PC-3 (cell line): Measurements from ENCODE around the gene KEL. TPM values are rescaled to one million over a fixed set of nuclear protein-coding genes. Genes with fewer than 3 reads are reported as not detected.

Experiments
- ATAC-seq: fragments of 200-7000 bp; cut with Tn5 transposase; 2 replicates; pipeline ENCODE4 v1.9.1; 2020; ENCODE audit warnings: mild to moderate bottlenecking, moderate library complexity
- Bru-seq: library from RNA; stranded (reverse); fragments of 400-500 nt; gene quantifications from one replicate; lab custom pipeline; 2021; lab: Mats Ljungman, UMichigan
- BruChase-seq, 2 experiments: library from RNA; stranded (reverse); fragments of 400-500 nt; gene quantifications; one replicate each; lab custom pipeline; 2021; lab: Mats Ljungman, UMichigan
- BruUV-seq: library from RNA; stranded (reverse); fragments of 400-500 nt; replicated peaks from 2 replicates; lab custom pipeline; 2021; lab: Mats Ljungman, UMichigan
- CTCF ChIA-PET: fragments of 300-600 bp; sonication (Branson Sonifier 250); formaldehyde crosslinking; loops from one replicate; lab custom pipeline; 2022; ENCODE audit warnings: antibody characterized with exemption; lab: Charles Lee
- POLR2A ChIA-PET: fragments of 300-600 bp; sonication (Branson Sonifier 250); formaldehyde crosslinking; loops from one replicate; lab custom pipeline; 2022; ENCODE audit warnings: antibody characterized with exemption; ENCODE audit not compliant: unreplicated experiment; lab: Charles Lee
- DNase-seq: peaks from one replicate; pipeline ENCODE4 v3.0.0-alpha.2; 2015
- H2AFZ ChIP-seq: fragments of 300-600 bp; sonication (generic); 2 replicates; pipeline ENCODE4 v1.6.0; 2016; ENCODE audit warnings: antibody characterized with exemption, low read length
- H3F3A ChIP-seq: fragments of 300-600 bp; sonication (generic); one replicate; pipeline ENCODE4 v1.6.0; 2017; ENCODE audit warnings: antibody characterized with exemption, low read length, control low read depth, mild to moderate bottlenecking; ENCODE audit not compliant: unreplicated experiment
- H3K27ac ChIP-seq: fragments of 300-600 bp; sonication (generic); 2 replicates; pipeline ENCODE4 v1.5.1; 2016; ENCODE audit warnings: mild to moderate bottlenecking, low read length
- H3K27me3 ChIP-seq: fragments of 300-600 bp; sonication (generic); 2 replicates; pipeline ENCODE4 v1.6.1; 2016; ENCODE audit warnings: low read length, mixed read lengths
- H3K36me3 ChIP-seq: fragments of 300-600 bp; sonication (generic); 2 replicates; pipeline ENCODE4 v1.6.1; 2016; ENCODE audit warnings: low read depth, mixed run types, low read length, mixed read lengths
- H3K4me1 ChIP-seq: fragments of 300-600 bp; sonication (generic); 2 replicates; pipeline ENCODE4 v1.5.1; 2016; ENCODE audit warnings: low read length; ENCODE audit not compliant: insufficient read depth
- H3K4me2 ChIP-seq: fragments of 300-600 bp; sonication (generic); 2 replicates; pipeline ENCODE4 v1.6.0; 2016; ENCODE audit warnings: low read length
- H3K4me3 ChIP-seq: fragments of 300-600 bp; sonication (generic); 2 replicates; pipeline ENCODE4 v1.5.1; 2016; ENCODE audit warnings: mild to moderate bottlenecking, low read length, mixed read lengths
- H3K79me2 ChIP-seq: fragments of 300-600 bp; sonication (generic); 2 replicates; pipeline ENCODE4 v1.6.1; 2017; ENCODE audit warnings: low read length, mixed read lengths
- H3K9ac ChIP-seq: fragments of 300-600 bp; sonication (generic); 2 replicates; pipeline ENCODE4 v1.6.0; 2016; ENCODE audit warnings: mild to moderate bottlenecking, low read length
- H3K9me2 ChIP-seq: fragments of 300-600 bp; sonication (generic); replicated peaks from 2 replicates; pipeline ENCODE4 v1.6.1; 2016; ENCODE audit warnings: mixed run types, low read length, mixed read lengths
- H3K9me3 ChIP-seq: fragments of 300-600 bp; sonication (generic); 2 replicates; pipeline ENCODE4 v1.6.1; 2016; ENCODE audit warnings: low read length, mixed read lengths
- H4K20me1 ChIP-seq: fragments of 300-600 bp; sonication (generic); 2 replicates; pipeline ENCODE4 v1.6.1; 2016; ENCODE audit warnings: low read length, mixed read lengths
- EZH2 ChIP-seq: fragments of 300-600 bp; sonication (generic); IDR thresholded peaks from one replicate; pipeline ENCODE4 v1.6.1; 2017; ENCODE audit warnings: antibody characterized with exemption, mild to moderate bottlenecking, low read length; ENCODE audit not compliant: unreplicated experiment
- EZH2phosphoT487 ChIP-seq: fragments of 300-600 bp; sonication (generic); IDR thresholded peaks from 2 replicates; pipeline ENCODE4 v1.6.1; 2018; ENCODE audit warnings: mild to moderate bottlenecking, antibody characterized with exemption, low read length, borderline replicate concordance
- intact Hi-C: fragments of 100-400 bp; cut with micrococcal nuclease; formaldehyde crosslinking; loops from 2 replicates; pipeline ENCODE4 v1.9.0; 2023
- long read RNA-seq: library from polyadenylated mRNA; unstranded; transcript quantifications from one replicate; pipeline ENCODE4 v2.0.0, GENCODE V29; 2021; ENCODE audit not compliant: unreplicated experiment
- total RNA-seq: library from RNA; depleted of rRNA; stranded (reverse); fragments of >200 nt; gene quantifications from 2 replicates; pipeline ENCODE4 v1.2.3, GENCODE V29; 2014; rRNA removed
- TF ChIP-seq, protein P1 (sequence below): fragments of 300-600 bp; sonication (generic); conservative IDR thresholded peaks from 2 replicates; pipeline ENCODE4 v1.5.1; 2017; ENCODE audit warnings: antibody characterized with exemption, low read depth, mild to moderate bottlenecking, low read length

KEL gene, protein sequence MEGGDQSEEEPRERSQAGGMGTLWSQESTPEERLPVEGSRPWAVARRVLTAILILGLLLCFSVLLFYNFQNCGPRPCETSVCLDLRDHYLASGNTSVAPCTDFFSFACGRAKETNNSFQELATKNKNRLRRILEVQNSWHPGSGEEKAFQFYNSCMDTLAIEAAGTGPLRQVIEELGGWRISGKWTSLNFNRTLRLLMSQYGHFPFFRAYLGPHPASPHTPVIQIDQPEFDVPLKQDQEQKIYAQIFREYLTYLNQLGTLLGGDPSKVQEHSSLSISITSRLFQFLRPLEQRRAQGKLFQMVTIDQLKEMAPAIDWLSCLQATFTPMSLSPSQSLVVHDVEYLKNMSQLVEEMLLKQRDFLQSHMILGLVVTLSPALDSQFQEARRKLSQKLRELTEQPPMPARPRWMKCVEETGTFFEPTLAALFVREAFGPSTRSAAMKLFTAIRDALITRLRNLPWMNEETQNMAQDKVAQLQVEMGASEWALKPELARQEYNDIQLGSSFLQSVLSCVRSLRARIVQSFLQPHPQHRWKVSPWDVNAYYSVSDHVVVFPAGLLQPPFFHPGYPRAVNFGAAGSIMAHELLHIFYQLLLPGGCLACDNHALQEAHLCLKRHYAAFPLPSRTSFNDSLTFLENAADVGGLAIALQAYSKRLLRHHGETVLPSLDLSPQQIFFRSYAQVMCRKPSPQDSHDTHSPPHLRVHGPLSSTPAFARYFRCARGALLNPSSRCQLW
- total RNA-seq, result 0.18 TPM in 1 of 2 replicates, not detected in the other
- percentile 21 among the genes with signal in this experiment for Bru-seq, nascent RNA
- percentile 30 among the genes with signal in this experiment for BruChase-seq, experiment 1, labeled RNA remaining after a 6-hour chase
- percentile 30 among the genes with signal in this experiment for BruChase-seq, experiment 2, labeled RNA remaining after a 2-hour chase
- long read RNA-seq, result 0 reads

DNA sequence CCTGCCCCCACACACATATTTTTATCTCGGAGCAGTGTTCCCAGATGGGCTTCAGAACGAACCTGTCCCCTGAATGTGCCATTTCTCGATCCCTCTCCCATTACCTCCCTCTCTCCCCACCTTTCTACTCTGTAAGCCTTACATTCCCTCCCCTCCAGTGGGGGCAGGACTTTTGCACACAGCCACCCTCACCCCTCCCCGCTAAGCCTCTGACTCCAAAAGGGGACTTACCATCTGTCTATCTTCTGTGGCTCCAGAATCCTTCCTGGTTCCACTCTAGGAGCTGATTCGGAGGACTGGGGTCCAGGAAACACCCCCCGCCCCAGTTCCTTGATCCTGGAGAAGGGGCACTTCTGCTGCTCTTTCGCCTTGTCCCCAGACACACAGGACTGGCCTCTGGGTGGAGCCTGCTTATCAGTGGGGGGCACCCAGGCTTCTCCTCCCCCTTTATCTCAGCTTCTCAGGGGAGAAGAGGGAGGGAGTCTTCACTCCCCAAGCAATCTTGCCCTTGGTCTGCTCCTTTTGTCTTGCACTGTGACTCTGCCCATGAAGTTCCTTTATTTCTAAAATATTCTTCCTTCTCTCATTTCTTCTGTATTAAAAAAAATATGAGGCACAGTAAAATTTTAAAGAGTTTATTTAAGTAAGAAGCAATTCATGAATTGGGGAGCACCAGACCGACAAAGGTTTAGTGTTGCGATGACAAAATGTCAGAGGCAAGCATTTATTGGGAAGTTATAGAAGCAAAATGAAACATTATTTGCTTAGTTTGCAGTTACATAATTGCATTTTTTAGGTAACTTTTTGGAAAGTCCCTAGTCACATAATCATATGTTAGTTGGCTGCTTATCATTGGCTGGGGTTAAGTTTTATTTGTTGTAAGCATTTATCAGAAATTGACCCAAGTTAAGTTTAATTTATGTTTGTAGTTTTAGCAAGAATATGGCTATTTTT is at the start of gene KEL:
Gene KEL, minus strand, starts transcription at position 391 of the 954 bp plus-strand sequence. Its CDS starts 157 bp downstream, at position 234.
- no peaks in the 10 kb centered on the region for H3K9me2 ChIP-seq
- peaks cover 13% of the 10 kb centered on the region for H3K4me1 ChIP-seq
- peaks cover 51% of the 10 kb centered on the region for H3K27me3 ChIP-seq
- H3K27ac ChIP-seq, result no peak within 1 kb of the TSS
- DNase-seq, result no peak
- no peaks in the 10 kb centered on the region for H4K20me1 ChIP-seq
- H3K9me3 ChIP-seq, result no peaks in the 10 kb centered on the region
- H3K4me2 ChIP-seq, result no peak within 1 kb of the TSS
- no peaks in the 10 kb centered on the region for H3F3A ChIP-seq
- no peak within 1 kb of the TSS for H3K9ac ChIP-seq
- ATAC-seq, result no peak
- no peaks in the 10 kb centered on the region for H3K79me2 ChIP-seq
- no peak within 1 kb of the TSS for H2AFZ ChIP-seq
- no TSS peak for BruUV-seq
- no peak within 1 kb of the TSS for H3K4me3 ChIP-seq
- POLR2A ChIA-PET, result no interaction called here
- CTCF ChIA-PET, result no interaction called here
- no peaks in the 10 kb centered on the region for H3K36me3 ChIP-seq
- intact Hi-C loops, result no loop called here
- TF ChIP-seq EZH2, result no peak
- TF ChIP-seq EZH2phosphoT487, result no peak
- TF ChIP-seq, protein P1, sequence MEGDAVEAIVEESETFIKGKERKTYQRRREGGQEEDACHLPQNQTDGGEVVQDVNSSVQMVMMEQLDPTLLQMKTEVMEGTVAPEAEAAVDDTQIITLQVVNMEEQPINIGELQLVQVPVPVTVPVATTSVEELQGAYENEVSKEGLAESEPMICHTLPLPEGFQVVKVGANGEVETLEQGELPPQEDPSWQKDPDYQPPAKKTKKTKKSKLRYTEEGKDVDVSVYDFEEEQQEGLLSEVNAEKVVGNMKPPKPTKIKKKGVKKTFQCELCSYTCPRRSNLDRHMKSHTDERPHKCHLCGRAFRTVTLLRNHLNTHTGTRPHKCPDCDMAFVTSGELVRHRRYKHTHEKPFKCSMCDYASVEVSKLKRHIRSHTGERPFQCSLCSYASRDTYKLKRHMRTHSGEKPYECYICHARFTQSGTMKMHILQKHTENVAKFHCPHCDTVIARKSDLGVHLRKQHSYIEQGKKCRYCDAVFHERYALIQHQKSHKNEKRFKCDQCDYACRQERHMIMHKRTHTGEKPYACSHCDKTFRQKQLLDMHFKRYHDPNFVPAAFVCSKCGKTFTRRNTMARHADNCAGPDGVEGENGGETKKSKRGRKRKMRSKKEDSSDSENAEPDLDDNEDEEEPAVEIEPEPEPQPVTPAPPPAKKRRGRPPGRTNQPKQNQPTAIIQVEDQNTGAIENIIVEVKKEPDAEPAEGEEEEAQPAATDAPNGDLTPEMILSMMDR, result no peak

DNA sequence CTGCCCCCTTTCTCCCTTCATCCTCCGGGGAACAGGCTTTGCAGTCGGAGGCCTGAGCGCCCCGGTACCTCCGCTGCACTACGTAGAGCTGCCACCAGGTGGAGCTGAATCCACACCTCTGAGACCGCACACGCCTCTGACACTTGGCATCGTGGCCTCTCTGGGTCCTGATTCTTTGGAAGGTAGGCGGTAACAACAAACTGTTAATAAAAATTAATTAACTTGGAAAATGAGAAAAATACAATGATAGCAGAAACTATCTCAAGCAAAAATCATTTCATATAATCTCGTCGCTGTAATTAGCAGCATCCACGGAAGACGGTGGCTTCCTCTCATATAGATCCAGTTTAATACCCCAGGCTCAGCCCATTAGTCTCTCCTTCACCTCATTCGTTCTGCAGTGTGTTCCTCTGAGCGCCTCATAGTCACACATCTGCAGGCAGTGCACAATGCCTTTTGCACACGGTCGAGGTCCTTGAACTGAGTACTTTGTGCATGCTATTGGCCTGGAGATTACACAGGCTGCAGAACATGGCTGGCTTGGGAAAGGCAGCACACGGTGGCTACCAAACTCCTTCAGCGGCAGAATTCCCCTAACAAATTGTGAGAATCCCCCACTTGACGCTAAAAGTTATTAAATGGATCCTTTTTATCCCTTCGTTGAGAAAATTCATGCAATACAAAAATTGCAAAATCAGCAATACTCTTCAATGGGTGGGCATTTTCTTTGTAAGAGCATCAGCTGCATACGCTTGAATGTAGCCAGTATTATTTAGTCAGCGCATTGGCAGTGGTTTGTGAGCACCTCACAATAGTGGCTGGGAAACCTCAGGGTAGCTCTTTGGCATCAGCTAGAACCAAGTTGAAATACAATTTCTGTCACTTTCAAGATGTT is 46.1 kb upstream of the KEL start:
- peaks cover under 1% of the 10 kb centered on the region for H3K4me1 ChIP-seq
- ATAC-seq (peak; percentile 84), DNase-seq (peak; percentile 81)
- TF ChIP-seq, protein P1, result peak; percentile 87
- no peak for TF ChIP-seq EZH2
- TF ChIP-seq EZH2phosphoT487, result no peak
- no peaks in the 10 kb centered on the region for H3K9me2 ChIP-seq
- intact Hi-C loops, result loop anchor here (1.0 to 10.0 kb wide), 5 partner anchors 207 to 473 kb away; no protein-coding TSS in a partner anchor
- H3K4me2 ChIP-seq, result peak overlapping the region; percentile 31; the same call in 1 of the 2 replicates
- no peaks in the 10 kb centered on the region; the same call in 1 of the 2 replicates for H3K36me3 ChIP-seq
- H2AFZ ChIP-seq, result 0 out of 2 replicates have a peak overlapping the region, but pooled peaks have one; percentile 19
- no peaks in the 10 kb centered on the region for H4K20me1 ChIP-seq
- H3K4me3 ChIP-seq, result no peak overlapping the region
- no peaks in the 10 kb centered on the region for H3F3A ChIP-seq
- no peak overlapping the region for H3K27ac ChIP-seq
- ChIA-PET CTCF (interaction anchor here (2.3 kb wide), 1 partner anchor 207 kb away, joined by 28 read pairs; no protein-coding TSS in a partner anchor), POLR2A (no interaction called here)
- BruUV-seq, result no TSS peak
- no peaks in the 10 kb centered on the region for H3K79me2 ChIP-seq
- H3K9ac ChIP-seq, result no peak overlapping the region
- no peaks in the 10 kb centered on the region for H3K9me3 ChIP-seq
- peaks cover 31% of the 10 kb centered on the region for H3K27me3 ChIP-seq
